SW 1271 (cell line): Measurements from ENCODE around the gene OR52E1.

Source experiments
- DNase-seq, 2 experiments: peaks; one replicate each; lab custom pipeline; 2025; lab: John Stamatoyannopoulos, UW

OR52E1 gene

DNA sequence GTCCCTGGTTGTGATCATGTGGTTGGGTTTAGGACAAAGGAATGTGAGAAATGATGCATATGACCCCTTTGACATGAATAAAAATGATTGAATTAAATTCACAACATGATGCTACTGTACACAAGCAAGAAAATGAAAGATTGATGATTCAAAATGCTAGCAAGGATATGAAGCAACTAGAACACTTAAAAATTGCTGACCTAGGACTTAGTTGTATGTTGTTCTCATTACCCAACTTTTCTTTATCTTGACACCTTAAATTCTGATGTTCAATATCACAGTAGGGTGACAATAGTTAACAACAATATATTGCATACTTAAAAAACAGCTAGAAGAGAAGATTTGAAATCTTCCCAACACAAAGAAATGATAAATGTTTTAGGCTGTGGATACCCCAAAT, 48.2 kb downstream of the OR52E1 start:
- no peak for DNase-seq

DNA sequence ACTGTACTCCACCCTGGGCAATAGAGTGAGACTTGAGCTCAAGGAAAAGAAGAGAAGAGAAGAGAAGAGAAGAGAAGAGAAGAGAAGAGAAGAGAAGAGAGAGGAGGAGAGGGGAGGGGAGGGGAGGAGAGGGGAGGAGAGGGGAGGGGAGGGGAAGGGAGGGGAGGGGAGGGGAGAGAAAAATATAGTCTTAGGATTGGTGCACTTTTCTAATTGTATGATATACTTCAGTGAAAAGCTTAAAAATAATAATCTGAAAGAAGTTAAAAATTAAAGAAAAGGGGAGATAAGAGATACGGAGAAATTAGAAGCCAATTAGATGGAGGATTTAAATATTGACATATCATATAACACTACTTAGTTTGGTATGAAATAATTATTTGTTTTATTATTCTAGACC, 49.5 kb downstream of the OR52E1 start:
- no peak for DNase-seq
